B cell (primary cell): Measurements from ENCODE around the gene ABCC5. TPM values are rescaled to one million over a fixed set of nuclear protein-coding genes. Genes with fewer than 3 reads are reported as not detected.
A peak's percentile ranks its signal among the peaks of the same experiment; 100 is the strongest.
"Not testable (repeated sequence)": the region's sequence is repeated elsewhere in the genome, so short reads cannot be mapped to it uniquely, and the experiment has no call there.

Source experiments
- ATAC-seq: fragments of 200-7000 bp; cut with Tn5 transposase; one replicate; pipeline ENCODE4 v1.10.0; 2021; ENCODE audit warnings: low read depth, mild to moderate bottlenecking, moderate number of reproducible peaks, moderate library complexity
- CTCF ChIA-PET: fragments of 350-600 bp; sonication (Branson Sonifier 250); formaldehyde crosslinking; loops from one replicate; lab custom pipeline; 2021; ENCODE audit warnings: antibody characterized with exemption, inconsistent platforms; lab: Charles Lee
- POLR2A ChIA-PET: fragments of 350-600 bp; sonication (Branson Sonifier 250); formaldehyde crosslinking; loops from one replicate; lab custom pipeline; 2021; ENCODE audit warnings: antibody characterized with exemption; lab: Charles Lee
- DNase-seq: peaks from one replicate; pipeline ENCODE4 v3.0.0; 2013
- H2AFZ ChIP-seq: 2 replicates; pipeline ENCODE4 v1.6.1; 2012; ENCODE audit warnings: mild to moderate bottlenecking, low read depth, low read length; ENCODE audit not compliant: insufficient read depth, poor library complexity, severe bottlenecking
- H3K27ac ChIP-seq, 2 donors: 1 replicate in 1 of 2; 2 replicates in 1 of 2; pipeline ENCODE4 v1.5.1; 2012 to 2013; ENCODE audit warnings: low read length in 2 of 2, mild to moderate bottlenecking in 2 of 2, moderate library complexity in 1 of 2
- H3K27me3 ChIP-seq, 4 experiments: fragments of 200-600 bp in 1 of 4; sonication (generic) in 1 of 4; replicated peaks in 1 of 4; 1 replicate in 2 of 4; 2 replicates in 2 of 4; pipeline versions ENCODE4 v1.6.1 to v1.7.0; 2013 to 2016; ENCODE audit warnings: low read length in 3 of 4, mild to moderate bottlenecking in 2 of 4, mixed read lengths in 1 of 4, moderate library complexity in 1 of 4; ENCODE audit not compliant: insufficient read depth in 4 of 4, control insufficient read depth in 3 of 4; ENCODE audit errors: control extremely low read depth in 1 of 4
- H3K36me3 ChIP-seq, 2 experiments: replicated peaks in 1 of 2; 1 replicate in 1 of 2; 2 replicates in 1 of 2; pipeline versions ENCODE4 v1.6.1 to v1.7.1; 2013; ENCODE audit warnings: low read length in 1 of 2; ENCODE audit not compliant: insufficient read depth in 2 of 2, control insufficient read depth in 1 of 2; ENCODE audit errors: control extremely low read depth in 1 of 2, extremely low read depth in 1 of 2
- H3K4me1 ChIP-seq, 2 donors: fragments of 200-600 bp in 1 of 2; sonication (generic) in 1 of 2; 1 replicate in 1 of 2; 2 replicates in 1 of 2; pipeline versions ENCODE4 v1.5.1 to v1.6.1; 2013 to 2017; ENCODE audit warnings: low read length in 2 of 2; ENCODE audit not compliant: control insufficient read depth in 2 of 2, insufficient read depth in 2 of 2
- H3K4me2 ChIP-seq: replicated peaks from 2 replicates; pipeline ENCODE3; 2012; ENCODE audit warnings: mild to moderate bottlenecking, low read depth, low read length; ENCODE audit not compliant: poor library complexity, severe bottlenecking
- H3K4me3 ChIP-seq, 5 experiments: fragments of 200-600 bp in 1 of 5; sonication (generic) in 1 of 5; 1 replicate in 3 of 5; 2 replicates in 2 of 5; pipeline versions ENCODE4 v1.5.1 to v1.7.0; 2011 to 2016; ENCODE audit warnings: low read length in 4 of 5, mild to moderate bottlenecking in 4 of 5, low read depth in 2 of 5, control low read depth in 1 of 5, moderate library complexity in 1 of 5; ENCODE audit not compliant: insufficient read depth in 1 of 5; ENCODE audit errors: control extremely low read depth in 1 of 5, extremely low read depth in 1 of 5
- H3K79me2 ChIP-seq: fragments of 200-600 bp; sonication (generic); one replicate; pipeline ENCODE4 v1.6.0; 2016; ENCODE audit warnings: low read length; ENCODE audit not compliant: control insufficient read depth, insufficient read depth
- H3K9ac ChIP-seq: fragments of 200-600 bp; sonication (generic); 2 replicates; pipeline ENCODE4 v1.6.1; 2017; ENCODE audit warnings: mild to moderate bottlenecking, low read length, moderate library complexity
- H3K9me3 ChIP-seq, 3 donors: one replicate each; pipeline versions ENCODE4 v1.6.1 to v1.7.1; 2013; ENCODE audit warnings: low read length in 2 of 3; ENCODE audit not compliant: control insufficient read depth in 2 of 3, insufficient read depth in 1 of 3; ENCODE audit errors: control extremely low read depth in 1 of 3
- H4K20me1 ChIP-seq: 2 replicates; pipeline ENCODE4 v1.6.0; 2012; ENCODE audit warnings: mild to moderate bottlenecking, low read length; ENCODE audit not compliant: insufficient read depth, control insufficient read depth, poor library complexity, severe bottlenecking
- H3K27ac Mint-ChIP-seq: one replicate; pipeline ENCODE4 v1.8.0; 2021; ENCODE audit warnings: mixed read lengths
- H3K27me3 Mint-ChIP-seq: one replicate; pipeline ENCODE4 v1.8.0; 2021; ENCODE audit warnings: mixed read lengths
- H3K4me1 Mint-ChIP-seq: one replicate; pipeline ENCODE4 v1.8.0; 2021; ENCODE audit warnings: mixed read lengths
- H3K4me3 Mint-ChIP-seq: one replicate; pipeline ENCODE4 v1.8.0; 2021; ENCODE audit warnings: mixed read lengths
- H3K9me3 Mint-ChIP-seq: one replicate; pipeline ENCODE4 v1.8.0; 2022; ENCODE audit warnings: mixed read lengths; ENCODE audit not compliant: insufficient read depth
- CTCF ChIP-seq: fragments of 200-600 bp; IDR thresholded peaks from one replicate; pipeline ENCODE4 v1.8.0; 2022; ENCODE audit warnings: antibody characterized with exemption, mild to moderate bottlenecking
- EZH2 ChIP-seq: IDR thresholded peaks from 2 replicates; pipeline ENCODE4 v1.6.1; 2012; ENCODE audit warnings: borderline replicate concordance, low read depth, mild to moderate bottlenecking, moderate library complexity, low read length; ENCODE audit not compliant: insufficient read depth, poor library complexity, severe bottlenecking
- WGBS: methylation state at CpG from one replicate; pipeline ENCODE4 v1.1.5; 2013; ENCODE audit warnings: missing lambda C conversion rate; ENCODE audit not compliant: insufficient coverage; 5-methylcytosine and 5-hydroxymethylcytosine counted together
- intact Hi-C: fragments of 100-400 bp; cut with micrococcal nuclease; formaldehyde crosslinking; loops from one replicate; pipeline ENCODE4 v1.10.0; 2022
- polyA plus RNA-seq: library from polyadenylated mRNA; depleted of rRNA; stranded (reverse); fragments of >200 nt; gene quantifications from 2 replicates; pipeline ENCODE4 v1.2.3, GENCODE V29; 2012
- total RNA-seq, 2 donors: library from RNA; stranded (reverse); fragments of 120-200 nt in 1 of 2; gene quantifications; 1 replicate in 1 of 2; 2 replicates in 1 of 2; pipeline versions ENCODE4 v1.2.3 to v1.2.4, GENCODE V29; 2013 to 2022

The ABCC5 gene
- total and polyA plus RNA-seq, 2 donors (not counting 1 experiment from before 2014, with no cell fraction given) = 13.4 to 29.5 TPM

GRCh38 chr3:184008161-184008560 lies 9.5 kb downstream of the ABCC5 start:
- H3K4me2 ChIP-seq = peak overlapping the region; percentile 42
- H3K9ac ChIP-seq = no peak overlapping the region
- H3K36me3 ChIP-seq = no peaks in the 10 kb centered on the region
- H4K20me1 ChIP-seq = no peaks in the 10 kb centered on the region
- Mint-ChIP-seq H3K9me3 (no peaks in the 10 kb centered on the region), H3K27ac (peak overlapping the region; percentile 69), H3K4me1 (peaks cover 31% of the 10 kb centered on the region), H3K4me3 (peak overlapping the region; percentile 66), H3K27me3 (no peaks in the 10 kb centered on the region)
- H3K79me2 ChIP-seq = no peaks in the 10 kb centered on the region
- ChIA-PET POLR2A (no interaction called here), CTCF (interaction anchor here (4.1 kb wide), 1 partner anchor 9 kb away, joined by 66 read pairs; the partner anchor contains the start of gene ABCC5)
- intact Hi-C loops = no loop called here
- H2AFZ ChIP-seq = no peak overlapping the region
- TF ChIP-seq CTCF (no peak), EZH2 (no peak)
- ATAC-seq = no peak
- H3K27ac ChIP-seq = peak overlapping the region in 1 of 2 donors; percentile 5
- H3K4me3 ChIP-seq = no peak overlapping the region
- H3K4me1 ChIP-seq = peaks cover 29 to 30% of the 10 kb centered on the region in 2 donors
- 33% methylated on average over 1 of the region's 3 CpGs for WGBS
- no peak for DNase-seq
- H3K27me3 ChIP-seq = no peaks in the 10 kb centered on the region
- no peaks in the 10 kb centered on the region for H3K9me3 ChIP-seq

DNA sequence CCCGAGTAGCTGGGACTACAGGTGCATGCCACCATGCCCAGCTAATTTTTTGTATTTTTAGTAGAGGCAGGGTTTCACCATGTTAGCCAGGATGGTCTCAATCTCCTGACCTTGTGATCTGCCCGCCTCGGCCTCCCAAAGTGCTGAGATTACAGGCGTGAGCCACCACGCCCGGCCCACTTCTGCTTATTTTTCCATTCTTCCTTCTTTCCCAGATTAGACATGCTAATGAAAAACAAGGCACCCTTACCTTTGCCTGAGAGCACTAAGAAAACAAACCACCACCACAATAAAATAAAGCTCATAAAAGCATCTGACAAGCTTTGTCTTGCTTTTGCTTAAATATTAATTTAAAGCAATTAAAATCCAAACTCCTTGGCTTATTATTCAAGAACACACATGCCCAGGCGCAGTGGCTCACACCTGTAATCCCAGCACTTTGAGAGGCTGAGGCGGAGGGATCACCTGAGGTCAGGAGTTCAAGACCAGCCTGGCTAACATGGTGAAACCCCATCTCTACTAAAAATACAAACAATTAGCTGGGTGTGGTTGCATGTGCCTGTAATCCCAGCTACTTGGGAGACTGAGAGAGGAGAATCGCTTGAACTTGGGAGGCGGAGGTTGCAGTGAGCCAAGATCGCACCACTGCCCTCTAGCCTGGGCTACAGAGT lies 10.4 kb downstream of the ABCC5 start:
- H3K9ac ChIP-seq, H3K27me3 ChIP-seq, H3K36me3 ChIP-seq, POLR2A ChIA-PET, H3K4me3 ChIP-seq, H3K79me2 ChIP-seq, H4K20me1 ChIP-seq, ATAC-seq, H3K9me3 ChIP-seq, H3K27me3 Mint-ChIP-seq, H3K9me3 Mint-ChIP-seq, DNase-seq, H3K27ac ChIP-seq, intact Hi-C loops: not testable (repeated sequence)
- 100% methylated on average over 3 of the region's 11 CpGs for WGBS
- Histone ChIP-seq H2AFZ (peak overlapping the region; percentile 7), H3K4me1 (peaks cover 29 to 30% of the 10 kb centered on the region in 2 donors), H3K4me2 (peak overlapping the region; percentile 50)
- CTCF ChIA-PET = interaction anchor here (1.1 to 4.1 kb wide), 3 partner anchors 9 to 118 kb away, joined by 3 to 66 read pairs (median 10); partner anchors contain the start of gene ABCC5
- H3K27ac Mint-ChIP-seq = peak overlapping the region; percentile 69
- peaks cover 31% of the 10 kb centered on the region for H3K4me1 Mint-ChIP-seq
- peak overlapping the region; percentile 66 for H3K4me3 Mint-ChIP-seq
